ENCODE results near the gene SSR4. TPM values are rescaled to one million over a fixed set of nuclear protein-coding genes. Genes with fewer than 3 reads are reported as not detected.
A peak's percentile ranks its signal among the peaks of the same experiment; 100 is the strongest.
"Not testable (repeated sequence)": the region's sequence is repeated elsewhere in the genome, so short reads cannot be mapped to it uniquely, and the experiment has no call there.

SSR4 gene
- 281 and 285 TPM in 2 replicates for total RNA-seq

GRCh38 chrX:153794018-153794896 is at the start of gene SSR4, which contains the start of gene IDH3G:
SSR4 (plus strand) TSS chrX:153794668; CDS start chrX:153794688, 20 bp downstream.
IDH3G (minus strand) TSS chrX:153794375; CDS start chrX:153794326, 49 bp downstream.
- Mint-ChIP-seq H3K36me3 (ENCODE audit: low read depth) (peaks cover 15% of the 10 kb centered on the region), H3K4me3 (peak within 1 kb of the TSS; percentile 96), H3K27ac (peak within 1 kb of the TSS; percentile 94), H3K9me3 (no peaks in the 10 kb centered on the region), H3K4me1 (ENCODE audit: low read depth) (peaks cover 18% of the 10 kb centered on the region), H3K27me3 (ENCODE audit: insufficient read depth) (no peaks in the 10 kb centered on the region)
- peak; percentile 91 for DNase-seq (ENCODE audit: low spot score)
- intact Hi-C loops (cut with micrococcal nuclease): loop anchor here (1.0 kb wide), 4 partner anchors 30 to 178 kb away; partner anchors contain the start of genes ABCD1, BCAP31, PLXNB3 and TMEM187

- H3K36me3 Mint-ChIP-seq (ENCODE audit: low read depth); H3K4me3 Mint-ChIP-seq; H3K27ac Mint-ChIP-seq; H3K27me3 Mint-ChIP-seq (ENCODE audit: insufficient read depth); DNase-seq (ENCODE audit: low spot score); H3K9me3 Mint-ChIP-seq; intact Hi-C loops (cut with micrococcal nuclease): not testable (repeated sequence)
- peaks cover 11% of the 10 kb centered on the region for H3K4me1 Mint-ChIP-seq (ENCODE audit: low read depth)
Observed at GRCh38 chrX:153745067-153745433, 49.4 kb upstream of the SSR4 start.

- H3K27ac Mint-ChIP-seq: no peak overlapping the region
- H3K9me3 Mint-ChIP-seq: no peaks in the 10 kb centered on the region
- DNase-seq (ENCODE audit: low spot score): no peak
- intact Hi-C loops (cut with micrococcal nuclease): no loop called here
- H3K4me1 Mint-ChIP-seq (ENCODE audit: low read depth): peaks cover under 1% of the 10 kb centered on the region
- H3K36me3 Mint-ChIP-seq (ENCODE audit: low read depth): no peaks in the 10 kb centered on the region
- no peak overlapping the region for H3K4me3 Mint-ChIP-seq
- H3K27me3 Mint-ChIP-seq (ENCODE audit: insufficient read depth): peaks cover 12% of the 10 kb centered on the region
Observed at GRCh38 chrX:153746359-153746758, 48.1 kb upstream of the SSR4 start.

GRCh38 chrX:153746991-153747390 is 47.5 kb upstream of the SSR4 start:
- peaks cover 12% of the 10 kb centered on the region for H3K27me3 Mint-ChIP-seq (ENCODE audit: insufficient read depth)
- H3K27ac Mint-ChIP-seq; H3K36me3 Mint-ChIP-seq (ENCODE audit: low read depth); H3K9me3 Mint-ChIP-seq; H3K4me3 Mint-ChIP-seq; DNase-seq (ENCODE audit: low spot score); H3K4me1 Mint-ChIP-seq (ENCODE audit: low read depth); intact Hi-C loops (cut with micrococcal nuclease): not testable (repeated sequence)

- H3K36me3 Mint-ChIP-seq (ENCODE audit: low read depth); H3K27ac Mint-ChIP-seq; H3K9me3 Mint-ChIP-seq; intact Hi-C loops (cut with micrococcal nuclease); H3K4me1 Mint-ChIP-seq (ENCODE audit: low read depth); DNase-seq (ENCODE audit: low spot score); H3K4me3 Mint-ChIP-seq: not testable (repeated sequence)
- peaks cover 12% of the 10 kb centered on the region for H3K27me3 Mint-ChIP-seq (ENCODE audit: insufficient read depth)
Observed at GRCh38 chrX:153749017-153749416, 45.5 kb upstream of the SSR4 start.

- intact Hi-C loops (cut with micrococcal nuclease): no loop called here
- no peaks in the 10 kb centered on the region for H3K4me1 Mint-ChIP-seq (ENCODE audit: low read depth)
- no peak overlapping the region for H3K27ac Mint-ChIP-seq
- H3K9me3 Mint-ChIP-seq: no peaks in the 10 kb centered on the region
- DNase-seq (ENCODE audit: low spot score): no peak
- peaks cover 8% of the 10 kb centered on the region for H3K27me3 Mint-ChIP-seq (ENCODE audit: insufficient read depth)
- no peaks in the 10 kb centered on the region for H3K36me3 Mint-ChIP-seq (ENCODE audit: low read depth)
- H3K4me3 Mint-ChIP-seq: no peak overlapping the region
Observed at GRCh38 chrX:153750127-153750774, 44.2 kb upstream of the SSR4 start.

GRCh38 chrX:153755136-153755535 is 39.3 kb upstream of the SSR4 start:
- H3K4me1 Mint-ChIP-seq (ENCODE audit: low read depth): no peaks in the 10 kb centered on the region
- H3K4me3 Mint-ChIP-seq: no peak overlapping the region
- H3K27me3 Mint-ChIP-seq (ENCODE audit: insufficient read depth): peaks cover 6% of the 10 kb centered on the region
- no peaks in the 10 kb centered on the region for H3K36me3 Mint-ChIP-seq (ENCODE audit: low read depth)
- H3K27ac Mint-ChIP-seq: no peak overlapping the region
- no peak for DNase-seq (ENCODE audit: low spot score)
- no peaks in the 10 kb centered on the region for H3K9me3 Mint-ChIP-seq
- intact Hi-C loops (cut with micrococcal nuclease): no loop called here

GRCh38 chrX:153761863-153762262 is 32.6 kb upstream of the SSR4 start:
- no peaks in the 10 kb centered on the region for H3K36me3 Mint-ChIP-seq (ENCODE audit: low read depth)
- no peak overlapping the region for H3K27ac Mint-ChIP-seq
- no peak overlapping the region for H3K4me3 Mint-ChIP-seq
- peaks cover 7% of the 10 kb centered on the region for H3K27me3 Mint-ChIP-seq (ENCODE audit: insufficient read depth)
- no peak for DNase-seq (ENCODE audit: low spot score)
- intact Hi-C loops (cut with micrococcal nuclease): loop anchor here (5.0 kb wide), 1 partner anchor 165 kb away; the partner anchor contains the start of gene ARHGAP4
- H3K9me3 Mint-ChIP-seq: no peaks in the 10 kb centered on the region
- H3K4me1 Mint-ChIP-seq (ENCODE audit: low read depth): peaks cover 5% of the 10 kb centered on the region

- no peak for DNase-seq (ENCODE audit: low spot score)
- no peak overlapping the region for H3K27ac Mint-ChIP-seq
- no peaks in the 10 kb centered on the region for H3K36me3 Mint-ChIP-seq (ENCODE audit: low read depth)
- H3K4me1 Mint-ChIP-seq (ENCODE audit: low read depth): peaks cover 5% of the 10 kb centered on the region
- H3K4me3 Mint-ChIP-seq: no peak overlapping the region
- no peaks in the 10 kb centered on the region for H3K9me3 Mint-ChIP-seq
- intact Hi-C loops (cut with micrococcal nuclease): loop anchor here (5.0 kb wide), 1 partner anchor 165 kb away; the partner anchor contains the start of gene ARHGAP4
- peaks cover 6% of the 10 kb centered on the region for H3K27me3 Mint-ChIP-seq (ENCODE audit: insufficient read depth)
Observed at GRCh38 chrX:153762626-153763173, 31.8 kb upstream of the SSR4 start.

GRCh38 chrX:153763298-153763932 is 31.1 kb upstream of the SSR4 start:
- no peak for DNase-seq (ENCODE audit: low spot score)
- no peak overlapping the region for H3K4me3 Mint-ChIP-seq
- intact Hi-C loops (cut with micrococcal nuclease): loop anchor here (5.0 kb wide), 1 partner anchor 164 kb away; the partner anchor contains the start of gene ARHGAP4
- no peaks in the 10 kb centered on the region for H3K36me3 Mint-ChIP-seq (ENCODE audit: low read depth)
- peaks cover 5% of the 10 kb centered on the region for H3K4me1 Mint-ChIP-seq (ENCODE audit: low read depth)
- H3K27ac Mint-ChIP-seq: no peak overlapping the region
- no peaks in the 10 kb centered on the region for H3K9me3 Mint-ChIP-seq
- H3K27me3 Mint-ChIP-seq (ENCODE audit: insufficient read depth): peaks cover 5% of the 10 kb centered on the region

- Mint-ChIP-seq H3K36me3 (ENCODE audit: low read depth) (no peaks in the 10 kb centered on the region), H3K4me3 (no peak within 1 kb of the TSS)
- DNase-seq (ENCODE audit: low spot score): peak; percentile 58
Observed at GRCh38 chrX:153763989-153764755, 30.3 kb upstream of the SSR4 start, which contains the start of gene PLXNB3. PLXNB3 (plus strand) TSS chrX:153764249; CDS start chrX:153765536, 1,287 bp downstream.

GRCh38 chrX:153764786-153765137 is 29.7 kb upstream of the SSR4 start:
- Mint-ChIP-seq H3K27me3 (ENCODE audit: insufficient read depth) (peaks cover 5% of the 10 kb centered on the region), H3K27ac (no peak overlapping the region), H3K4me1 (ENCODE audit: low read depth) (peaks cover 5% of the 10 kb centered on the region), H3K9me3 (no peaks in the 10 kb centered on the region), H3K36me3 (ENCODE audit: low read depth) (no peaks in the 10 kb centered on the region), H3K4me3 (no peak overlapping the region)
- intact Hi-C loops (cut with micrococcal nuclease): loop anchor here (1.0 to 5.0 kb wide), 4 partner anchors 30 to 189 kb away; partner anchors contain the start of genes ARHGAP4, IDH3G and SSR4
- DNase-seq (ENCODE audit: low spot score): no peak

More at GRCh38 chrX:153763989-153764755, 30.3 kb upstream of the SSR4 start, which contains the start of gene PLXNB3:
- Mint-ChIP-seq H3K4me1 (ENCODE audit: low read depth) (peaks cover 5% of the 10 kb centered on the region), H3K27me3 (ENCODE audit: insufficient read depth) (peaks cover 5% of the 10 kb centered on the region), H3K9me3 (no peaks in the 10 kb centered on the region), H3K27ac (no peak within 1 kb of the TSS)
- intact Hi-C loops (cut with micrococcal nuclease): loop anchor here (1.0 to 5.0 kb wide), 4 partner anchors 30 to 189 kb away; partner anchors contain the start of genes ARHGAP4, IDH3G and SSR4
